NCI-H1105 (cell line): ENCODE results near the gene SRSF9.
"Not testable (repeated sequence)": the region's sequence is repeated elsewhere in the genome, so short reads cannot be mapped to it uniquely, and the experiment has no call there.

Experiments used
- DNase-seq: peaks from one replicate; lab custom pipeline; 2025; lab: John Stamatoyannopoulos, UW

SRSF9 gene

DNA sequence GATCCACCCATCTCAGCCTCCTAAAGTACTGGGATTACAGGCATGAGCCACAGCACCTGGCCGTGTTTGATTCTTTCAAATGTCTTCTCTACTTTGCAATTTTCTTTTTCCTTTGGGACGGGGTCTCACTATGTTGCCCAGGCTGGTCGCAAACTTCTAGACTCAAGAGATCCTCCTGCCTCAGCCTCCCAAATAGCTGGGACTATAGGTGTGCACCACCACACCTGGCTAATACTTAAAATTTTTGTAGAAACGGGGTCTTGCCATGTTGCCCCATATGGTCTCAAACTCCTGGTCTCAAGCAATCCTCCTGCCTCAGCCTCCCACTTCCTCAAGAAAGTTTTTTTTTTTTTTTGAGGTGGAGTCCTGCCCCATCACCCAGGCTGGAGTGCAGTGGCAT is 21.6 kb downstream of the SRSF9 start:
- DNase-seq: no peak

DNA sequence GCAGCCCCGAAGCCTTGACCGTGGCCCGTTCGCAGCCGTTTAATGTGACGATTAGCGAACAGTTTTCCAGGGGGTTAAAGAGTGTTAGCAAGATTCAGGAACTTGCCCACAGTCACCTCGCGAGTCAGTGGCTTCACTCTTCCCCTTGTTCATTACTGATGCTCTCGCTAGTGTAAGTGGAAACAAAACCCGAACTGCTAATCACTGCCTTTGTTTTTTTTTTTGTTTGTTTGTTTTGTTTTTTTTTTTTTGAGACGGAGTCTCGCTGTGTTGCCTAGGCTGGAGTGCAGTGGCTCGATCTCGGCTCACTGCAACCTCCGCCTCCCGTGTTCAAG is 22.7 kb downstream of the SRSF9 start:
- DNase-seq: not testable (repeated sequence)

DNA sequence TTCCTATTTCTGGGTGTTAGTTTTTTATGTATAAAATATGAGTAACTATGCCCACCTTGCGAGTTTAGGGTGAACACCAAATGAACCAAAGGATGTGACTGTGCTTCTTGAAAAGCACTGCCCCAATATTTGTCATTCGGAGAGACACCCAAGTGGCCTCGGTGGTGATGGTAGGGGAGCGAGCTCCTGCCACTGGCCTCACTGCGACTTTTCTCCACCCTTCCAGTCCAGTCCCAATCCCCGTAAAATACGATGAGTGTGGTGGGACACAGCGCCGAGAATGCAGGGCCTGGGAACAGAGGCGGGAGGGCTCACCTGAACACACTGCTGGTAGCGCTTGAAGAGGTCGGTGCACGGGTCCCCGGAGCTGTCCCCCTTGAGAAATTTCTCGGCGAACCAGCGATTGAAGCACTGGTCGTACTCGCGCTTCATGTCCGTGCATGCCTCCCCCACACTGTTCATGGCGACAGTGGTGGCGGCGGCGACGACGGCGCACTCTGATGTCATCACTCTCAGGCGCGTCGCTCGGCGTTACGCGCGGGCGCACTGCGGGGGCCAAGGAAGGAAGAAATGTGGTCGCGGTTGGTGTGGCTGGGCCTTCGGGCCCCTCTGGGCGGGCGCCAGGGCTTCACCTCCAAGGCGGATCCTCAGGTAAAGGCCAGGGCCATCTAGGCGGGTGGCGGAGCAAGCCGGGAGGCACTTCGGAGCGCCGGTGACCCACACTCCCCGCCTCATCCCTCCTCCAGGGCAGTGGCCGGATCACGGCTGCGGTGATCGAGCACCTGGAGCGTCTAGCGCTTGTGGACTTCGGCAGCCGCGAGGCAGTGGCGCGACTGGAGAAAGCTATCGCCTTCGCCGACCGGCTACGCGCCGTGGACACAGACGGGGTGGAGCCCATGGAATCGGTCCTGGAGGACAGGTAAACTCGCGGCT is 23.4 kb downstream of the SRSF9 start, which contains the start of the genes GATC and TRIAP1:
TSS of gene GATC (plus strand) at position 534 of the 933 bp plus-strand sequence. CDS start at position 571, 37 bp downstream.
TSS of gene TRIAP1 (minus strand) at position 474 of the 933 bp plus-strand sequence. CDS start at position 462, 12 bp downstream.
- DNase-seq: peak; percentile 75

DNA sequence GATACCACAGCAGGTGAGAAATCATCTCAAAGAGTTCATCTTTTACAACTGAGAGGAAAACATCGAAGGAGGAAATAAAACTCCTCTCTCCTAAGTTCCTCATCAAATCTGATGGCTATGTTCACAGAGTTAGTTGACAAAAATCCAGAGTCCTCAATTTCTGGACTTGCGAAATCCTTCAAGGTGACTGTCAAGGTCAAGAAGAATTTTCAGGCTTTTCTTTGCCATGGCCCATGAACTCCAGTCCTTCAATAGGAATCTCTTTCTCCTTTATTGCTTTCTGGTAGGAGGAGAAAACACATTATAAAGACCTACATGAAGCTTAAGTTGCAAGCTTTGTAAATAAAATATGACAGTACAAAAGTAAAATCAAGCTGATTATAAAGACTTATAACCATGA is 24.9 kb downstream of the SRSF9 start:
- DNase-seq: no peak

DNA sequence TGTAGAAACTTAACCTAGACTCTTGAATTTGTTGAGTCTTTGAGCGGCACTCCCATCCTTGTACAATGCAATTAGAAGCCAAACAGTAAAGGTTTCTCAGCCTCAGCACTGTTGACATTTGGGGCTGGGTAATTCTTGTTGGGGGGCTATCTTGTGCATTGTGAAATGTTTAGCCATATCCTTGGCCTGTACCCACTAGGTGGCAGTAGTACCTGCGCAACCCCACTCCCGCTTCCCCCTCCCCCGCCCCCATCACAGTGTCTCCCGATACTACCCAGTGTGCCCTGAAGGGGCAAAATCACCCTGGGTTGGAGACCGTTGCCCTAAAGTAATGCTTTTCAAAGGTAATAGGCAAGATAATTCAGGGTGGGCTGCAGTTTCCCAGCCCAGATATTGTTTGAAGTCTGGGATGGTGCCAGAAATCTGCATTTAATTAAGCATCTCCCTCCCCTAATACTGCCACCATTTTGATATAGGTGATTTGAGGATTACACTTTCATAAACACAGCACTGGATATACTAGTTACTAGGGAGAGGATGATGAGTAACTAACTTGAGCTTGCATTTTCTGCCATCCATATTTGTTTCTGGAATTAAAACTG is 29.8 kb downstream of the SRSF9 start:
- DNase-seq: peak; percentile 56

DNA sequence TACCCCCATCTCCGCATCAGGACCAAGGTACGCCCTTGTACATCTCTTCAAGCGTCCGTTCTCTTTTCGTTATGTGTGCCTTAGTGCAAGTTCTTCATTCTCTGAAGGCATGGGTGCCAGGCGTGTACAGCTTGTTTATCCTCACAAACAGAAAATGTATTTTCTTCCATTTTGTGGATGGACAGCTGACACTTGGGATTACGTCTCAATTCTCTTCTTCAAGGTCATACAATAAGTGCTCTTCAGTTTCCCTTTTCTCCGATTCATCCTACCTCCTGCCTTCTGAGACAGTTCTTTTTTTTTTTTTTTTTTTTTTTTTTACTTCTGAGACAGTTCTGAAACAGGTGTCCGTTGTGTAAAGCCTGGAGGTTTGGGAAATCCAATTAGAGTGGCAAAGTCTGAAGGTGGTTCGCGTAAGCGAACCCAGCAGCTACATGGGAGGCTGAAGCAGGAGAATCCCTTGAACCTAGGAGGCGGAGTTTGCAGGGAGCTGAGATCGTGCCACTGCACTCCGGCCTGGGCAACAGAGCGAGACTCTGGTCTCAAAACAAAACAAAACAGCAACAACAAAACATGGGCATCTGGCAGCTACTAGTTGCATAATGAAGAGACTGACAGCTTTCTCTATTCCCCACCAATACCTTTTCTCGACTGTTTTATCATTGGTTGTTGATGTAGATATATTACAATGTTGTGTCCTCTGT is 30.9 kb downstream of the SRSF9 start:
- no peak for DNase-seq

DNA sequence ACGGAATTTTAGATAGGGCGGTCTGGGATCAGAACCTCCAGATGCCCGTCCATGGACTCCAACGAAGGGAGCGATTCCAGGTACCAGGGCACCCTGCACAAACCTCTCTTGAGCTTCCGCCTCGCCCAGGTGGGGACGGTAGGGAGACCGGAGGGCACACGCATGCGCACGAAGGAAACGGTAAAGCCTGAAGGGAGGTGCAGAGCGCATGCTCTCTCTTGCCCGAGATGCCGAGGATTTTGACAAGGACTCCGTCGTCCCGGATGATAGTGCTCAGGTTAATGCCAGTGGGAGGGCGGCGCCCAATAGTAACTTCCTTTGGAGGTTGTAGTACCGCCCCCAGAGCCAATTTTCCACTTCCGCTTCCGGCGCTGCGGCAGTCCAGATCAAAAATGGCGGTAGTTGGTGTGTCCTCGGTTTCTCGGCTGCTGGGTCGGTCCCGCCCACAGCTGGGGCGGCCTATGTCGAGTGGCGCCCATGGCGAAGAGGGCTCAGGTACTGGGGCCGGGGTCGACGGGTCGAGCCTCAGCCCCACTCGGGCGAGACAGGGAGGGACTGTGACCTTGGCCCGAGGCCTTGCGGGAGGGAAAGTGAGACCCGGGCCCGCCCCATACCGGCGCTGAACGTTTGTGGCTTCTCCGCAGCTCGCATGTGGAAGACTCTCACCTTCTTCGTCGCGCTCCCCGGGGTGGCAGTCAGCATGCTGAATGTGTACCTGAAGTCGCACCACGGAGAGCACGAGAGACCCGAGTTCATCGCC is 31.6 kb downstream of the SRSF9 start, which contains the start of gene COX6A1:
TSS of gene COX6A1 (plus strand) at position 379 of the 760 bp plus-strand sequence. CDS start at position 393, 14 bp downstream.
- peak; percentile 100 for DNase-seq

DNA sequence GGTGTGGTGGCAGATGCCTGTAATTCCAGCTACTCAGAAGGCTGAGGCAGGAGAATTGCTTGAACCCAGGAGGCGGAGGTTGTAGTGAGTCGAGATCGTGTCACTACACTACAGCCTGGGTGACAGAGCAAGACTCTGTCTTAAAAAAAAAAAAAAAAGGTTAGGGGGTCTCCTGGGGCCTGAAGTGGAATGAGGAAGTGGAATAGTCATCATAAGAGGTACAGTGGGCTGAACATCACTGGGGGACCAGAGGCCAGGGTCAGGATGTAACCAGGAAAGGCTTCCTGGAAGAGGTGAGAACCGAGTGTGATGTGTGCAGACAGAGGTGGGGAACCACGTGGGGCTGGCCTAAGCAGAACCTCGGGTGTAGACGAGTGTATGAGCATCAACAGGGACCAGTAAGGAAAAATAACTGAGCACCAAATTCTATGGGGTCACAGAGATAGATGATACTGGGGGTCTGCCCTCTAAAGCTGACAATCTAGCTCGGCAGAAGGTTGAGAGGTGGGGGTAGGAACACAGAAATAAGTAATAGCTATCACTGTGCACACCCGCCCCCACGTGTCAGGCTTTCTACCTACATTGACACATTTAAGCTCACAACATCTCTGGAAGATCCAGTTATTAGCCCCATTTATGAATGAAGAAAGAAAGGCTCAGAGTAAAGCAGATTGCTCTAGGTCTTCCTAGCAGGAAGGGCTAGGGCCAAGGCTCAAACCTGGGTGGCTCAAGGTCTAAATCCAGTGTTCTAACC is 36.6 kb downstream of the SRSF9 start:
- no peak for DNase-seq

DNA sequence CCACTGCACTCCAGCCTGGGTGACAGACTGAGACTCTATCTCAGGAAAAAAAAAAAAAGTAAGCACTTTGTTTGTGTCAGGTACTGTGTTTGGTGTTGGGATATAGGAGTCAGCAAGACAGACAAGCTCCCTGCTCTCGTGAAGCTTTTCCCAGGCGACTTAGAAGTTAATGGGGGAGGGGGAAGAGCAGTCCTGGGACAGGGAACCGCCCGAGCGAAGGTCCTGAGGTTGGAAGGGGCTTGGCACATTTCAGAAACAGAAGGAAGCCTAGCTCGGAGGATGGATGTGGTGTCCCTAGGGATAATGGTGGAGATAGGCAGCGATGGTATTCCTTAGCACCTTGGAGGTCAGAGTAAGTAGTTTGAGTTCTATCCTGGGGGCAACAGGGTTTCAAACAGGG is 40.2 kb downstream of the SRSF9 start:
- no peak for DNase-seq

DNA sequence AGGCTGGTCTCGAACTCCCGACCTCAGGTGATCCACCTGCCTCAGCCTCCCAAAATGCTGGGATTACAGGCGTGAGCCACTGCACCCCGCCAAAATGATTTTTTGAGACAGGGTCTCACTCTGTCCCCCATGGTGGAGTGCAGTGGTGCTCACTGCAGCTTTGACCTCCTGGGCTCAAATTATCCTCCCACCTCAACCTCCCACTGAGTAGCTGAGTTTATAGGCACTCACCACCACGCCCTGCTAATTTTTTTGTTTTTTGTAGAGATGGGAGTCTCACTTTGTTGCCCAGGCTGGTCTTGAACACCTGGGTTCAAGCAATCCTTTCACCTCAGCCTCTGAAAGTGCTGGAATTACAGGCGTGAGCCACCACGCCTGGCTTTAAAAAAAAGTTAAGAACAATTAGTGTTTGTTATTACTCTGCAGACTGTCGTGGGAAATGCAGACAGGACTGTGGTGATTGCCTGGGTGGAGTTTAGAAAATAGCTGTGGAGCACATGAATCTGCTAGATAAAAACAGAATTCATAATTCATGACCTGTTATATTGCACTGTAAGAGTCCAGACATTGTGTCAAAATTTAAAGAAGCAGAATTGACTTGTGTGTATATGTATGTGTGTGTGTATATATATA is 40.8 kb downstream of the SRSF9 start:
- DNase-seq: no peak

DNA sequence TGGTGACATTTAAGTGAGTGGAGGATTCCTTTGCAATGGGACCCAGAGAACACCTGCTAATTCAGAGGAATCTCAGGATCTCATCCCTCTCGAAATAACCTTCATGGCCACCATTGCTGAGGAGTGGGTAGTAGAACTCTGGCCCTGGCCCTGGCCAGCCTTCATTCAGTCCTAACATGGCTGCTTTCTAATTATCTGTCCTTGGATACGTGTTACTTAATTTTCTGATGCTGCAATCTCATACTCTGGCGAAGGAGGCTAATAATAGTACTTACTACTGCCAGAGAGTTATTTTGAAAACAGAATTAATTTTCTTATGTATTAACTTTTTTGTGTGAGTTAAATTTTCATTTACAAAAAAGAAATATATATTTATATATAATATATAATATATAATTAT is 43.8 kb downstream of the SRSF9 start:
- DNase-seq: no peak

DNA sequence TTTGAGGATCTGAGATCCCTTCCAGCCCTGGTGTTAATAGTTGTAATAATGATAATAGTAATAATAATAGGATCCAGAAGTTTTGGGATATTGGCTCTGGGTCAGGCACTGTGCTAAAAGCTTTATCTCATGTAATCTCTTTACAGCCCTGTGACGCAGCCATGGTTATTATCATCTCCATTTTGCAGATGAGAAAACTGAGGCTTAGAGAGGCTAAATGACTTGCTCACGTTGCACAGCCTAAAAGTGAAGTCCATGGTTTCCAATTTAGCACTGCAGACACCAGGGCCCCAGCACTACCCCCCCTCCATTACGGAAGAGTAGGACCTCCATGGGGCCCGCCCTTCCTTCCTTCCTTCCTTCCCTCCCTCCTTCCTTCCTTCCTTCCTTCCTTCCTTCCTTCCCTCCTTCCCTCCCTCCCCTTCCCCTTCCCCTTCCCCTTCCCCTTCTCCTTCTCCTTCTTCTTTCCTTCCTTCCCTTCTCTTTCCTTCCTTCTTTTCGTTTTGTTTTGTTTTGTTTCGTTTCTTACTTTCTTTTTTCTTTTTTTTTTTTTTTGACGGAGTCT is 46.6 kb downstream of the SRSF9 start:
- no peak for DNase-seq

DNA sequence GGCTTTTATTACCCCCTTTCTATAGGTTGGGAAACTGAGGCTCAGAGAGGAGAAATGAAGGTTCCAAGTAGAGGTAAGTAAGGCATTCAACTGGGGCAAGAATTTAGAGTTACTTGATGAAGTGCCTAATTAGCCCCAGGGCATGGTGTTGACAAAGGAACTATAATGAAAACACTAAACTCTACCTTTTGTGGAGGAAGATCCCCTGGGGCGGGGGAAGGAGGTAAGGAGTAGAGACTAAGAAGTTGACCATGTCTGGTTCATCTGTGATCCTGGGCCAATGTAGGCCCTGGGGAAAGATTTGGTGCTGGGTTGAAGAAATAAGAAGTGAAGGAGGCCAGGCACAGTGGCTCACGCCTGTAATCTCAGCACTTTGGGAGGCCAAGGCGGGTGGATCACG is 47.8 kb downstream of the SRSF9 start:
- DNase-seq: no peak

DNA sequence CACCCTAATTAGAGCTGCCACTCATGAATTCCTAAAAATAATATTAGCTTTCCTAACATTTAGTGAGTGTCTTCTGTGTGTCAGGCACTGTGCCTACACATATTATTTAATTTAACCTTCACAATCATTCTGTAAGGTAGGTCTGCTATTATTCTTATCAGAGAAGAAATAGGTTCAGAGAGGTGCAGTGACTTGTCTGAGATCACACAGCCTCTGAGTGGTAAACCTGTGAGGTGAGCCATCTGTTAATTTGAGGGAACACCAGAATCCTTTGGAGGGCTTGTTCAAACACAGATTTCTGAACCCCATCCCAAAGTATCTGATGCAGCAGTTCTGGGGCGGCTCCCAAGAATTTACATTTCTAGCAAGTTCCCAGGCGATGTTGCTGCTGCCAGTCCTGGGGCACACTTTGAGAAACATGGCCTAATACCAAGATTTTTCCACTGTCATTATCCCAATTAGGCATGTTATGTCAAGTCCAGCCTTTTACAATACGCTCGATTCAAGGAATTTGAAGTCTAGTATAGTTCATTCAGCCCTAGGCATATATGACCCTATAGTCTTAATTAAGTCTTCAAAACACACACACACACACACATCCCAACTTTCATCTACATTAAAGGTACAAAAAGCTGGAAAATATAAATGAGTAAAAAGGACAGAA is 51.5 kb downstream of the SRSF9 start:
- DNase-seq: no peak

DNA sequence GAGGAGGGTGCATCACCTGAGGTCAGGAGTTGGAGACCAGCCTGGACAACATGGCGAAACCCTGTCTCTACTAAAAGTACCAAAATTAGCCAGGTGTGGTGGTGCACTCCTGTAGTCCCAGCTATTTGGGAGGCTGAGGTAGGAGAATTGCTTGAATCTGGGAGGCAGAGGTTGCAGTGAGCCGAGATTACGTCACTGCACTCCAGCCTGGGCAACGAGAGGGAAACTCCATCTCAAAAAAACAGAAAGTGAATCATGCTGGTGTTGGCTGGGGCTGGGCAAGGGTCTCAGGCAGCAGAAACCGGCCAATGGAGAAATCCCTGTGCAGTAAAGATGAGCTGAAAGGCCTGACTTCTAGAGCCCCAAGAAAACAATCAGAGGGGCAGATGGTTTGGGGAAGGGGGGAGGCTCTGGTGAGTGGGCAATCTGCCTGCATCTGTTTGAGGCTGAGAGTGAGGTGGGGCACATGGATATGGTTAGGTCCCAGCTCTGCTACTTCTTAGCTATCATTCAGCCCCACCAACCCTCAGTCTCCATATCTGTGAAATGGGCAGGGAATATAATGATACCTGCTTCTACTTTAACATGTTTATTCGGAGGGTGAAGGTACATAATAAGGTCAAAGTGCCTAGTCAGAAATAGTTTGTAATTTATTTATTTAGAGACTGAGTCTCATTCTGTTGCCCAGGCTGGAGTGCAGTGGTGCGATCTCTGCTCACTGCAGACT is 52.9 kb downstream of the SRSF9 start:
- no peak for DNase-seq

DNA sequence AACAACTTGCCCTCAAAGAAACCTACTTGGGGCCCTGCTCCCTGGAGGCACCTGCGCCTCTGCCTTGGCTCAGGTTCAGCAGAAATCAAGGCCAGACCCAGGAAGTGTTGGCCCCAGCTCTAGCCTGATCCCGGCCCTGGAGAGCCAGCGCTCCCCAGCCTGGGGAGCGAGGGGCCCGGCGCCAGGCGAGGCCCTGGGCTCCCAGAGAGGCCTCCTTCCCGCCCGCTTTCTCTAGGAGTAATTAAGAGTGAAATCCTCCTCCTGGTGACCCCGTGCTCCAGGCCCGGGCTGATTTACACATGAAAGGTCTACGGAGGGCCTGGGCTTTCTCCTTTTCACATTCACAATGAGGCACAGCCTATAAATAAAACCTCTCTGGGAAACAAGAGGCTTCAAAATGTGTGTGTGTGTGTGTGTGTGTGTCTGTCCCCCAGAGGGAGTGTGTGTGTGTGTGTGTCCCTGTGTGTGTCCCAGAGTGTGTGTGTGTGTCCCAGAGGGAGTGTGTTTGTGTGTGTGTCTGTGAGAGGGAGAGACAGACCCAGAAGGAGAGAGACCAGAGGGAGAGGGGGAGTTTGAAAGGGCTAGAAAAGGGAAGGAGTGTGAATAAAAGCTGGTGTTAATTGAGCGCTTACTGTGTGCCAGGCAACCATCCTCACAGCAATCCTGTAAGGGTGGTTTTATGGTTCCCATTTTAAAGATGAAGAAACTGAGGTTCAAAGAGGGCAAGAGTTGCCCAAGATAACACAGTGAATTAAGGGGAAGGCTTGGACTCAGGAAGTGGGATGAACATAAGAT is 55.5 kb downstream of the SRSF9 start:
- no peak for DNase-seq

DNA sequence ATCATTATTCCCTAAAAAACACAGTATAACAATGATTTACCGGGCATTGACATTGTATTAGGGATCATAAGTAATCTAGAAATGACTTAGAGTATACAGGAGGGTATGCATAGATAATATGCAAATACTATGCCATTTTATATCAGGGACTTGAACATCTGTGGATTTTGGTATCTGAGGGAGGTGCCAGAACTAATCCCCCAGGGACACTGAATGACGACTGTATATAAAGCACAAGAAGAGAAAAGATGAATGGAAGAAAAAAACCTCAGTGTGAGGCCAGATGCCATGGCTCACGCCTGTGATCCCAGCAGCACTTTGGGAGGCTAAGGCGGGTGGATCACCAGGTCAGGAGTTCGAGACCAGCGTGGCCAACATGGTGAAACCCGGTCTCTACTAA is 57.1 kb downstream of the SRSF9 start:
- DNase-seq: no peak
